K562 (cell line): ENCODE measurements around the gene DHX8. TPM values are rescaled to one million over a fixed set of nuclear protein-coding genes. Genes with fewer than 3 reads are reported as not detected.
A peak's percentile ranks its signal among the peaks of the same experiment; 100 is the strongest.

Experiments
- ATAC-seq: fragments of 200-7000 bp; cut with Tn5 transposase; 3 replicates; pipeline ENCODE4 v1.9.1; 2020; ENCODE audit warnings: moderate library complexity
- BruUV-seq: library from RNA; stranded (reverse); fragments of 400-500 nt; replicated peaks from 2 replicates; lab custom pipeline; 2021; lab: Mats Ljungman, UMichigan
- CTCF ChIA-PET: fragments of 300-600 bp; formaldehyde crosslinking; extraction: SDS; loops from one replicate; lab custom pipeline; 2021; ENCODE audit warnings: low intra/inter-chr PET ratio; lab: Yijun Ruan, JAX
- POLR2A ChIA-PET: fragments of 300-600, 350-650 bp; sonication (Branson Sonifier 250); formaldehyde crosslinking; extraction: SDS; loops from one replicate; lab custom pipeline; 2021; ENCODE audit warnings: antibody characterized with exemption, inconsistent platforms; lab: Yijun Ruan, JAX
- DNase-seq, 4 experiments: peaks; one replicate each; pipeline versions ENCODE4 v3.0.0 to v3.0.0-alpha.2; 2011 to 2018; ENCODE audit warnings: low spot score in 3 of 4, mixed read lengths in 3 of 4; ENCODE audit errors: extremely low read depth in 1 of 4
- FAIRE-seq: peaks from 2 replicates; lab custom pipeline; 2011; peaks lifted over from hg19 to GRCh38; lab: Jason Lieb, UNC
- H2AFZ ChIP-seq: 2 replicates; pipeline ENCODE4 v1.6.0; 2011; ENCODE audit warnings: low read depth, low read length, control low read depth, inconsistent platforms
- H3K27ac ChIP-seq: fragments of 200-600 bp; 3 replicates; pipeline ENCODE4 v1.8.0; 2011; ENCODE audit warnings: low read depth, mild to moderate bottlenecking, control low read depth, inconsistent platforms, low read length, moderate library complexity, mixed read lengths; ENCODE audit errors: extremely low read depth
- H3K27me3 ChIP-seq, 2 experiments: fragments of 300-600 bp in 1 of 2; 2 replicates in 1 of 2; 3 replicates in 1 of 2; pipeline versions ENCODE4 v1.6.0 to v1.8.0; 2011; ENCODE audit warnings: inconsistent platforms in 2 of 2, low read length in 2 of 2, mild to moderate bottlenecking in 1 of 2, mixed read lengths in 1 of 2, moderate library complexity in 1 of 2; ENCODE audit not compliant: control insufficient read depth in 2 of 2, insufficient read depth in 2 of 2
- H3K36me3 ChIP-seq: fragments of 300-600 bp; 3 replicates; pipeline ENCODE4 v1.8.0; 2011; ENCODE audit warnings: mild to moderate bottlenecking, low read length, inconsistent platforms; ENCODE audit not compliant: control insufficient read depth, insufficient read depth
- H3K4me1 ChIP-seq, 2 experiments: fragments of 200-600 bp in 1 of 2; replicated peaks in 1 of 2; 2 replicates in 1 of 2; 3 replicates in 1 of 2; pipeline versions ENCODE4 v1.5.1 to v1.8.0; 2011; ENCODE audit warnings: inconsistent platforms in 2 of 2, low read length in 2 of 2, mild to moderate bottlenecking in 1 of 2, mixed read lengths in 1 of 2, moderate library complexity in 1 of 2; ENCODE audit not compliant: control insufficient read depth in 2 of 2, insufficient read depth in 2 of 2
- H3K4me2 ChIP-seq: 2 replicates; pipeline ENCODE4 v1.6.1; 2011; ENCODE audit warnings: low read length, control low read depth, inconsistent platforms, mixed read lengths; ENCODE audit not compliant: insufficient read depth
- H3K4me3 ChIP-seq: fragments of 200-600 bp; sonication (generic), shearing (Covaris generic); 2 replicates; pipeline ENCODE4 v1.5.1; 2016; ENCODE audit warnings: control low read depth, inconsistent platforms
- H3K79me2 ChIP-seq: fragments of 200-600 bp; 3 replicates; pipeline ENCODE4 v1.8.0; 2011; ENCODE audit warnings: low read length, inconsistent platforms; ENCODE audit not compliant: control insufficient read depth, insufficient read depth
- H3K9ac ChIP-seq, 2 experiments: 2 replicates each; pipeline versions ENCODE4 v1.6.0 to v1.6.1; 2011; ENCODE audit warnings: low read depth in 2 of 2, low read length in 2 of 2, control low read depth in 1 of 2, inconsistent platforms in 1 of 2, mild to moderate bottlenecking in 1 of 2, mixed read lengths in 1 of 2; ENCODE audit not compliant: insufficient read depth in 1 of 2
- H3K9me1 ChIP-seq: one replicate; pipeline ENCODE4 v1.6.0; 2011; ENCODE audit warnings: inconsistent platforms, mild to moderate bottlenecking, low read length, moderate library complexity; ENCODE audit not compliant: control insufficient read depth, insufficient read depth
- H3K9me3 ChIP-seq: replicated peaks from 2 replicates; pipeline ENCODE4 v1.5.1; 2011; ENCODE audit warnings: low read depth, low read length, inconsistent platforms; ENCODE audit not compliant: control insufficient read depth, insufficient read depth
- H4K20me1 ChIP-seq: replicated peaks from 2 replicates; pipeline ENCODE4 v1.6.1; 2011; ENCODE audit warnings: low read length, inconsistent platforms, mixed read lengths; ENCODE audit not compliant: control insufficient read depth, insufficient read depth
- CHD2 ChIP-seq: IDR thresholded peaks from 2 replicates; pipeline ENCODE4 v1.6.1; 2011; ENCODE audit warnings: low read depth, low read length
- LEF1 ChIP-seq: fragments of 450-650 bp; IDR thresholded peaks from 2 replicates; pipeline ENCODE4 v1.6.1; 2016; ENCODE audit warnings: mild to moderate bottlenecking
- NFATC3 ChIP-seq: fragments of 450-650 bp; IDR thresholded peaks from 2 replicates; pipeline ENCODE4 v1.6.1; 2017; ENCODE audit warnings: mild to moderate bottlenecking
- SAFB2 ChIP-seq: fragments of 200-400 bp; formaldehyde crosslinking; IDR thresholded peaks from 2 replicates; pipeline ENCODE4 v1.6.1; 2018; ENCODE audit warnings: borderline replicate concordance, low read length, low read depth, moderate library complexity; ENCODE audit not compliant: severe bottlenecking
- SRSF1 ChIP-seq: fragments of 200-400 bp; formaldehyde crosslinking; IDR thresholded peaks from 2 replicates; pipeline ENCODE4 v1.6.1; 2017; ENCODE audit warnings: mild to moderate bottlenecking, low read depth, low read length, moderate library complexity
- ZNF232 ChIP-seq: sonication (generic); formaldehyde crosslinking; IDR thresholded peaks from 2 replicates; pipeline ENCODE4 v1.8.0; 2022; ENCODE audit warnings: mild to moderate bottlenecking, missing genetic modification reagents
- WGBS: fragments of 100-300 bp; shearing (Covaris generic); methylation state at CpG from one replicate; pipeline ENCODE4 v1.1.6; 2016; ENCODE audit warnings: low coverage, mixed read lengths; ENCODE audit not compliant: insufficient coverage; ENCODE audit errors: missing lambda C conversion rate; 5-methylcytosine and 5-hydroxymethylcytosine counted together
- in situ Hi-C: fragments of 300-500 bp; cut with MboI; formaldehyde crosslinking; loops from 4 replicates; pipeline ENCODE4 v1.15.0; 2018; ENCODE audit warnings: inconsistent platforms, mixed read lengths
- intact Hi-C: fragments of 100-400 bp; cut with micrococcal nuclease; formaldehyde crosslinking; loops from 2 replicates; pipeline ENCODE4 v1.14.2; 2022
- polyA plus RNA-seq, 8 experiments: library from polyadenylated mRNA; depleted of rRNA in 4 of 8; stranded (reverse) in 5 of 8; unstranded in 3 of 8; fragments of >200 nt; fragmentation: Nextera tagmentation in 2 of 8; fragmentation: Illumina TruSeq in 1 of 8; extraction: Ambion mirVana in 2 of 8; extraction: Trizol in 1 of 8; gene quantifications; 2 replicates each; pipeline versions ENCODE4 v1.2.1 to v1.2.3, GENCODE V29; 2011 to 2014; ENCODE audit warnings: inconsistent platforms in 1 of 8, missing spikeins in 1 of 8
- total RNA-seq, 7 experiments: library from RNA; depleted of rRNA in 6 of 7; stranded (reverse); fragments of >200 nt in 6 of 7; fragmentation: Illumina TruSeq in 2 of 7; extraction: Trizol in 2 of 7; gene quantifications; 2 replicates each; pipeline versions ENCODE4 v1.2.1 to v1.2.3, GENCODE V29; 2011 to 2021; ENCODE audit warnings: low replicate concordance in 1 of 7

The DHX8 gene
- total and polyA plus RNA-seq, 9 of the 15 experiments (the other 6 are each of a cell fraction or from before 2014, with no cell fraction given) = 16.7 to 42.5 (median 25.6) TPM

GRCh38 chr17:43559161-43559816 is 75.5 kb downstream of the DHX8 start:
- ChIA-PET CTCF (no interaction called here), POLR2A (interaction anchor here (1.1 kb wide), 1 partner anchor 12 kb away, joined by 5 read pairs; no protein-coding TSS in a partner anchor)
- ATAC-seq (no peak), DNase-seq (no peak), FAIRE-seq (no peak)
- Histone ChIP-seq H3K4me3 (no peak overlapping the region), H3K4me1 (peaks cover 16 to 25% of the 10 kb centered on the region in 2 experiments; a peak in 4 of 5 replicates), H3K79me2 (no peaks in the 10 kb centered on the region), H3K27me3 (no peaks in the 10 kb centered on the region; a peak in 1 of 5 replicates), H3K9ac (peak overlapping the region in 1 of 2 experiments; percentile 33; a peak in 1 of 4 replicates), H3K4me2 (no peak overlapping the region), H3K36me3 (no peaks in the 10 kb centered on the region), H3K27ac (no peak overlapping the region), H3K9me1 (no peaks in the 10 kb centered on the region), H3K9me3 (no peaks in the 10 kb centered on the region), H2AFZ (no peak overlapping the region), H4K20me1 (no peaks in the 10 kb centered on the region)
- intact Hi-C loops = no loop called here
- in situ Hi-C loops = no loop called here
- no TSS peak for BruUV-seq
- WGBS = 71% methylated on average over 7 of the region's 7 CpGs
- TF ChIP-seq NFATC3 = no peak
- no peak for TF ChIP-seq LEF1
- TF ChIP-seq SRSF1 = no peak
- TF ChIP-seq ZNF232 = no peak
- TF ChIP-seq CHD2 = no peak
- no peak for TF ChIP-seq SAFB2
